Heart left ventricle (tissue), 16 donors: ENCODE results near the gene ALG9. TPM values are rescaled to one million over a fixed set of nuclear protein-coding genes. Genes with fewer than 3 reads are reported as not detected.

Source experiments
- ATAC-seq, 4 donors: fragments of 200-7000 bp; cut with Tn5 transposase; one replicate each; pipeline ENCODE4 v1.9.1; 2020 to 2022; ENCODE audit warnings: moderate library complexity in 4 of 4, mild to moderate bottlenecking in 3 of 4, moderate number of reproducible peaks in 1 of 4
- DNase-seq, 5 donors: peaks; one replicate each; pipeline ENCODE4 v3.0.0-alpha.2; 2020
- H3K27ac ChIP-seq, 12 donors: fragments of 200-600 bp; sonication (generic) in 4 of 12; one replicate each; pipeline versions ENCODE4 v1.5.0 to v1.8.0; 2016 to 2022; ENCODE audit warnings: mild to moderate bottlenecking in 2 of 12
- H3K27me3 ChIP-seq, 9 donors: fragments of 200-600 bp; sonication (generic) in 2 of 9; one replicate each; pipeline versions ENCODE4 v1.5.1 to v1.8.0; 2016 to 2022; ENCODE audit warnings: mild to moderate bottlenecking in 3 of 9
- H3K36me3 ChIP-seq, 9 donors: fragments of 200-600 bp; sonication (generic) in 2 of 9; one replicate each; pipeline versions ENCODE4 v1.5.0 to v1.8.0; 2018 to 2022; ENCODE audit warnings: mild to moderate bottlenecking in 2 of 9
- H3K4me1 ChIP-seq, 12 donors: fragments of 200-600 bp; sonication (generic) in 4 of 12; one replicate each; pipeline versions ENCODE4 v1.5.0 to v1.8.0; 2016 to 2022; ENCODE audit warnings: mild to moderate bottlenecking in 3 of 12
- H3K4me3 ChIP-seq, 12 donors: fragments of 200-600 bp; sonication (generic) in 4 of 12; one replicate each; pipeline versions ENCODE4 v1.5.0 to v1.8.0; 2017 to 2022; ENCODE audit warnings: mild to moderate bottlenecking in 9 of 12, moderate library complexity in 4 of 12
- H3K9me3 ChIP-seq, 12 donors: fragments of 200-600 bp; sonication (generic) in 4 of 12; one replicate each; pipeline versions ENCODE4 v1.5.0 to v1.8.0; 2016 to 2022; ENCODE audit warnings: mild to moderate bottlenecking in 1 of 12
- POLR2A ChIP-seq, 2 donors: fragments of 450-650 bp; IDR thresholded peaks; one replicate each; pipeline ENCODE4 v1.6.1; 2017; ENCODE audit warnings: antibody characterized with exemption in 2 of 2, mild to moderate bottlenecking in 2 of 2, moderate library complexity in 2 of 2
- WGBS, 4 donors: extraction: QIAGEN DNeasy Blood & Tissue Kit in 2 of 4; methylation state at CpG; one replicate each; pipeline versions ENCODE4 v1.1.5 to v1.1.7; 2013 to 2018; 5-methylcytosine and 5-hydroxymethylcytosine counted together
- intact Hi-C, 10 donors: fragments of 100-400 bp; cut with DNase I; formaldehyde crosslinking; loops; one replicate each; pipeline versions ENCODE4 v1.11.1 to v1.14.2; 2022
- polyA plus RNA-seq, 2 donors: library from polyadenylated mRNA; stranded (reverse); fragments of 200-250 nt; gene quantifications; one replicate each; pipeline ENCODE4 v1.2.3, GENCODE V29; 2013
- total RNA-seq, 9 donors: library from RNA; depleted of rRNA in 2 of 9; stranded (reverse); fragments of >200 nt in 2 of 9; fragmentation: NEBNext Ultra II Directional in 3 of 9; extraction: Animal tissue kit (Norgen Biotek cat#: 25700) in 3 of 9; gene quantifications; one replicate each; pipeline versions ENCODE4 v1.1.0 to v1.2.4, GENCODE V29; 2016 to 2023
- TF ChIP-seq, protein P1 (sequence below), 12 donors: fragments of 200-600 bp; sonication (generic) in 4 of 12; IDR thresholded peaks; one replicate each; pipeline versions ENCODE4 v1.5.0 to v1.8.0; 2018 to 2022; ENCODE audit warnings: antibody characterized with exemption in 12 of 12, mild to moderate bottlenecking in 5 of 12
- donor health status: ischemic (EF 13 %, LVEDD 7.1; RV severe dilation, severe dysfunction).
- donor health status: healthy with polysubstance abuse.
- donor health status: DM: no; HTN: yes; CAD: no.
- donor health status: DM: no; HTN: no; CAD: no.
- donor health status: ischemic (EF 25% LVEDD 6.9; RV normal size, moderate dysfunction).
- donor health status: ischemic (EF 25% LVEDD 5.7; RV mildly dilated, moderate dysfunction).
- donor health status: healthy.
- donor health status: DM: yes; HTN: yes; CAD: no.
- donor health status: ischemic (EF 35%, LVEDD 5.7; RV mildly dilated, moderate dysfunction).
- donor health status: nonischemic (EF 11% LVEDD 7.7; RV severe dilation, severe dysfunction).
- donor health status: DM: yes; HTN: yes; CAD: no.
- donor health status: PGD.
- donor health status: ischemic (EF 29% LVEDD 5.4; RV normal size, mild dysfunction).
- donor health status: nonischemic (EF 23%, LVEDD 6.1; RV moderate dilation, normal function).

The ALG9 gene
- total and polyA plus RNA-seq, 11 donors = 13.5 to 26.5 (median 17.6) TPM

DNA sequence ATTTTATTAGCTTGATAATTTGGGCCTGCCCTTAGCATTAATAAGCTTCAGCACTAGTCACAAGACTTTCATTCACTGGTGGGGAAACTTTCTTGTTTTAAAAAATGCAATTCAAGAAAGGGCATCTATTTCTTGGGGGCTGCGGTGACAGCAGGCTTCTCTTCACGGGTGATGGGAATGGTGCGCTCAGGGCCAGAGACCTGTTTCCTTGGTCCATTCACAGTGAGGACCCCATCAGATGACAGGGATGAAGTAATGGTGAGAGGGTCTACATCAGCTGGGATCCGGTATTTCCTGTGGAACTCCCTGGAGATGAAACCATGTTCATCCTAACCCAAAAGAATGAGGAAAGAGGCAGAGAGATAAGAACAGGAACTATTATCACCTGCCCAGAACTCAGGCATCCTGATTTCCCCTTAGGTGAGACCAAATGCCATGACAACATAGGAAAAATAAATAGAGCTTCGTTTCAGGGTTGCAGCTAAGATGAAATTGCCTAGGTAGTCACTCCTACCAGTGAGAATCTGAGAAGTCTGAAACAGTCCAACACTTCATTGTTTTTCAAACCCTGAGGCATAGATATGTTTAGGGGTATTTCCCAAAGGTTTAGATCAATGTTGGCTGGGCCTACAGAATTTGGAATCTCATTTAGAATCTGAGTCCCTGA is 37.4 kb upstream of the ALG9 start:
- intact Hi-C loops = no loop called here

DNA sequence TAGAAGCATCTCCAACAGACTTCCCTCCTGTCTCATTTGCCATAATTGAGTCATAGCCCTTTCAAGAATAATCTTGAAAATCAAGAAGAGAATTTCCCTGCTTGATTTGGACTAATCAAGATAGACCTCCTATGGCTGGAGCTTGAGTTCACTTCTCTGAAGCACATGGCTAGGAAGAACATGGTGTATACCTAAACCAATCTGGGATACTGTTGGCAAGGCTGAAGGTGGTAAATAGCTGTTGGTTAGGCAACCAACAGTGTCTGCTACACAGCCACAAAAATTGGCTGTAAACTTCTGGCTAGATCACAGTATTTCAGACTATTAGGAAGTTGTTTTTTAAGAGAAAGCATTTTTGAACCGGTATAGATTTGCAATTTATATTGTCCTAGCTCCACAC is 35.3 kb upstream of the ALG9 start:
- H3K36me3 ChIP-seq = peaks cover 0 to 34% (median 18%) of the 10 kb centered on the region in 9 donors
- DNase-seq = no peak
- 84 to 91% (median 89%) methylated on average over 1 of the region's 1 CpG for WGBS, 4 donors
- no peaks in the 10 kb centered on the region for H3K9me3 ChIP-seq
- intact Hi-C loops = no loop called here
- no peaks in the 10 kb centered on the region for H3K27me3 ChIP-seq
- peak in 3 of 4 donors; percentile 9 to 30 (median 21) for ATAC-seq
- H3K27ac ChIP-seq = peak overlapping the region in 8 of 12 donors; percentile 3 to 97 (median 52)
- peaks cover 0 to 18% (median 0%) of the 10 kb centered on the region in 12 donors for H3K4me1 ChIP-seq
- TF ChIP-seq, protein P1, sequence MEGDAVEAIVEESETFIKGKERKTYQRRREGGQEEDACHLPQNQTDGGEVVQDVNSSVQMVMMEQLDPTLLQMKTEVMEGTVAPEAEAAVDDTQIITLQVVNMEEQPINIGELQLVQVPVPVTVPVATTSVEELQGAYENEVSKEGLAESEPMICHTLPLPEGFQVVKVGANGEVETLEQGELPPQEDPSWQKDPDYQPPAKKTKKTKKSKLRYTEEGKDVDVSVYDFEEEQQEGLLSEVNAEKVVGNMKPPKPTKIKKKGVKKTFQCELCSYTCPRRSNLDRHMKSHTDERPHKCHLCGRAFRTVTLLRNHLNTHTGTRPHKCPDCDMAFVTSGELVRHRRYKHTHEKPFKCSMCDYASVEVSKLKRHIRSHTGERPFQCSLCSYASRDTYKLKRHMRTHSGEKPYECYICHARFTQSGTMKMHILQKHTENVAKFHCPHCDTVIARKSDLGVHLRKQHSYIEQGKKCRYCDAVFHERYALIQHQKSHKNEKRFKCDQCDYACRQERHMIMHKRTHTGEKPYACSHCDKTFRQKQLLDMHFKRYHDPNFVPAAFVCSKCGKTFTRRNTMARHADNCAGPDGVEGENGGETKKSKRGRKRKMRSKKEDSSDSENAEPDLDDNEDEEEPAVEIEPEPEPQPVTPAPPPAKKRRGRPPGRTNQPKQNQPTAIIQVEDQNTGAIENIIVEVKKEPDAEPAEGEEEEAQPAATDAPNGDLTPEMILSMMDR (IDR thresholded peaks at IDR 0.05) = no peak
- TF ChIP-seq POLR2A (IDR thresholded peaks at IDR 0.05) = no peak
- H3K4me3 ChIP-seq = no peak overlapping the region

More for the DNA sequence above, 37.4 kb upstream of the ALG9 start:
- Histone ChIP-seq H3K36me3 (peaks cover 0 to 34% (median 18%) of the 10 kb centered on the region in 9 donors), H3K27me3 (peaks cover 0 to 10% (median 0%) of the 10 kb centered on the region in 9 donors), H3K4me3 (peak overlapping the region in 11 of 12 donors; percentile 38 to 80 (median 59)), H3K27ac (peak overlapping the region; percentile 89 to 100 (median 96)), H3K4me1 (peaks cover 0 to 20% (median 1%) of the 10 kb centered on the region in 12 donors), H3K9me3 (no peaks in the 10 kb centered on the region)
- no peak for TF ChIP-seq POLR2A (IDR thresholded peaks at IDR 0.05)
- TF ChIP-seq, protein P1 (IDR thresholded peaks at IDR 0.05) = no peak
- ATAC-seq (no peak), DNase-seq (no peak)
- WGBS, 4 donors = 39 to 52% (median 48%) methylated on average over 5 of the region's 5 CpGs

DNA sequence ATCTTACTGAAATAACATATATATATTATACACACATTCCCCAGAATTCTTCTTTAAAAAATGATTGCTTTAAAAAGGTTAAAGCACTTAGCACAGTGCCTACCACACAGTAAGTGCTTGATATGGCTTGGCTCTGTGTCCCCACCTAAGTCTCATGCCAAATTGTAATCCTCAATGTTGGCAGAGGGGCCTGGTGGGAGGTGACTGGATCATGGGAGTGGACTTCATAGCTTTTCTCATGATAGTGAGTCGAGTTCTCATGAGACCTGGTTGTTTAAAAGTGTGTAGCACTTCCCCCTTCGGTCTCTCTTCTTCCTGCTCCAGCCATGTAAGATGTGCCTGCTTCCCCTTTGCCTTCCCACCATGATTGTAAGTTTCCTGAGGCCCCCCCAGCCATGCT is 34.0 kb upstream of the ALG9 start:
- ATAC-seq = peak; percentile 32 to 72 (median 51)

DNA sequence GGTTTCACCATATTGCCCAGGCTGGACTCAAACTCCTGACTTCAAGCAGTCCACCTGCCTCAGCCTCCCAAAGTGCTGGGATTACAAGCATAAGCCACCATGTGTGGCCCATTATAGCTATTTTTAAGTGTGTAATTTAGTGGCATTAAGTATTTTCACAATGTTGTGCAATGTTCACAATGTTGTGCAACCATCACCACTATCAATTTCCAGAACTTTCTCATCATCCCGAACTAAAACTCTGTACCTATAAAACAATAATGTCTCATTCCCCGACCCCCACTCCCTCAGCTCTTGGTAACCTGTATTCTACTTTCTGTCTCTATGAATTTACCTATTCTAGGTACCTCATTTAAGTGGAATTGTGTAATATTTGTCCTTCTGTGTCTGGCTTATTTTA is 15.5 kb upstream of the ALG9 start:
- TF ChIP-seq, protein P1 (IDR thresholded peaks at IDR 0.05) = no peak
- TF ChIP-seq POLR2A (IDR thresholded peaks at IDR 0.05) = no peak
- peaks cover 0 to under 1% (median 0%) of the 10 kb centered on the region in 12 donors for H3K9me3 ChIP-seq
- H3K36me3 ChIP-seq = peaks cover 0 to 17% (median 3%) of the 10 kb centered on the region in 9 donors
- ATAC-seq = no peak
- no peaks in the 10 kb centered on the region for H3K4me1 ChIP-seq
- no peak for DNase-seq
- intact Hi-C loops = no loop called here
- H3K27me3 ChIP-seq = no peaks in the 10 kb centered on the region
- no peak overlapping the region for H3K27ac ChIP-seq
- H3K4me3 ChIP-seq = no peak overlapping the region
- 87 to 93% (median 89%) methylated on average over 2 of the region's 2 CpGs for WGBS, 4 donors

More for the DNA sequence above, 34.0 kb upstream of the ALG9 start:
- intact Hi-C loops = no loop called here
- peaks cover 0 to 33% (median 18%) of the 10 kb centered on the region in 9 donors for H3K36me3 ChIP-seq
- H3K27me3 ChIP-seq = no peaks in the 10 kb centered on the region
- peak in 3 of 5 donors; percentile 40 to 51 (median 46) for DNase-seq
- H3K9me3 ChIP-seq = no peaks in the 10 kb centered on the region
- peak overlapping the region in 9 of 12 donors; percentile 24 to 97 (median 56) for H3K27ac ChIP-seq
- peaks cover 0 to 11% (median 0%) of the 10 kb centered on the region in 12 donors for H3K4me1 ChIP-seq
- H3K4me3 ChIP-seq = no peak overlapping the region
- 11 to 24% (median 15%) methylated on average over 2 of the region's 2 CpGs for WGBS, 4 donors
- TF ChIP-seq POLR2A (IDR thresholded peaks at IDR 0.05) = no peak
- TF ChIP-seq, protein P1 (IDR thresholded peaks at IDR 0.05) = no peak
